ENCODE results near the gene AQP1. TPM values are rescaled to one million over a fixed set of nuclear protein-coding genes. Genes with fewer than 3 reads are reported as not detected.

Gene AQP1
- total and polyA plus RNA-seq, 4 donors = 8.9 to 76.3 (median 23.5) TPM

GRCh38 chr7:30894009-30894408 is 17.6 kb upstream of the AQP1 start:
- H3K36me3 ChIP-seq (ENCODE audit: control insufficient read depth in 4 of 4, insufficient read depth in 3 of 4, low read depth in 1 of 4, low read length in 3 of 4) = no peaks in the 10 kb centered on the region
- TF ChIP-seq FOXA1 (IDR thresholded peaks at IDR 0.05) (no peak), GABPA (IDR thresholded peaks at IDR 0.05 in 1 of 2, conservative IDR thresholded peaks at IDR 0.05 in 1 of 2) (no peak), CTCF (IDR thresholded peaks at IDR 0.05; ENCODE audit: low read depth, low read length, missing input control) (no peak), FOXA2 (IDR thresholded peaks at IDR 0.05) (no peak), NR2F2 (IDR thresholded peaks at IDR 0.05) (no peak), TAF1 (conservative IDR thresholded peaks at IDR 0.05) (no peak), EGR1 (IDR thresholded peaks at IDR 0.05; ENCODE audit: low read depth in 2 of 2) (no peak), HNF4A (conservative IDR thresholded peaks at IDR 0.05) (no peak), RXRA (IDR thresholded peaks at IDR 0.05) (no peak), HNF4G (IDR thresholded peaks at IDR 0.05) (no peak), REST (IDR thresholded peaks at IDR 0.05) (no peak), RAD21 (IDR thresholded peaks at IDR 0.05) (no peak), YY1 (IDR thresholded peaks at IDR 0.05) (no peak)
- TF ChIP-seq, protein P1, sequence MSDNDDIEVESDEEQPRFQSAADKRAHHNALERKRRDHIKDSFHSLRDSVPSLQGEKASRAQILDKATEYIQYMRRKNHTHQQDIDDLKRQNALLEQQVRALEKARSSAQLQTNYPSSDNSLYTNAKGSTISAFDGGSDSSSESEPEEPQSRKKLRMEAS (IDR thresholded peaks at IDR 0.05) = no peak
- TF ChIP-seq, protein P2, sequence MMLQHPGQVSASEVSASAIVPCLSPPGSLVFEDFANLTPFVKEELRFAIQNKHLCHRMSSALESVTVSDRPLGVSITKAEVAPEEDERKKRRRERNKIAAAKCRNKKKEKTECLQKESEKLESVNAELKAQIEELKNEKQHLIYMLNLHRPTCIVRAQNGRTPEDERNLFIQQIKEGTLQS (IDR thresholded peaks at IDR 0.05) = no peak
- TF ChIP-seq, protein P3, sequence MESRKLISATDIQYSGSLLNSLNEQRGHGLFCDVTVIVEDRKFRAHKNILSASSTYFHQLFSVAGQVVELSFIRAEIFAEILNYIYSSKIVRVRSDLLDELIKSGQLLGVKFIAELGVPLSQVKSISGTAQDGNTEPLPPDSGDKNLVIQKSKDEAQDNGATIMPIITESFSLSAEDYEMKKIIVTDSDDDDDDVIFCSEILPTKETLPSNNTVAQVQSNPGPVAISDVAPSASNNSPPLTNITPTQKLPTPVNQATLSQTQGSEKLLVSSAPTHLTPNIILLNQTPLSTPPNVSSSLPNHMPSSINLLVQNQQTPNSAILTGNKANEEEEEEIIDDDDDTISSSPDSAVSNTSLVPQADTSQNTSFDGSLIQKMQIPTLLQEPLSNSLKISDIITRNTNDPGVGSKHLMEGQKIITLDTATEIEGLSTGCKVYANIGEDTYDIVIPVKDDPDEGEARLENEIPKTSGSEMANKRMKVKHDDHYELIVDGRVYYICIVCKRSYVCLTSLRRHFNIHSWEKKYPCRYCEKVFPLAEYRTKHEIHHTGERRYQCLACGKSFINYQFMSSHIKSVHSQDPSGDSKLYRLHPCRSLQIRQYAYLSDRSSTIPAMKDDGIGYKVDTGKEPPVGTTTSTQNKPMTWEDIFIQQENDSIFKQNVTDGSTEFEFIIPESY (IDR thresholded peaks at IDR 0.05) = no peak
- H3K27ac ChIP-seq (ENCODE audit: low read depth in 1 of 2, low read length in 2 of 2) = peak overlapping the region in 1 of 2 donors; percentile 0
- no peaks in the 10 kb centered on the region for H3K9me3 ChIP-seq (ENCODE audit: control insufficient read depth in 4 of 4, low read length in 3 of 4)
- peaks cover 5 to 21% (median 14%) of the 10 kb centered on the region in 4 donors for H3K4me1 ChIP-seq (ENCODE audit: control insufficient read depth in 4 of 4, insufficient read depth in 4 of 4, low read length in 3 of 4)
- 75% methylated on average over 1 of the region's 1 CpG for WGBS
- H3K27me3 ChIP-seq (ENCODE audit: control insufficient read depth in 4 of 4, insufficient read depth in 4 of 4, low read length in 3 of 4) = no peaks in the 10 kb centered on the region
- no peak overlapping the region for H3K9ac ChIP-seq (ENCODE audit: low read depth in 1 of 2, low read length in 2 of 2)
- DNase-seq (ENCODE audit: low spot score) = no peak
- no peak overlapping the region for H3K4me3 ChIP-seq (ENCODE audit: low read depth in 1 of 3, low read length in 3 of 3)
